Astrocyte (in vitro differentiated cells and primary cell): Measurements from ENCODE around the gene ACTN2. TPM values are rescaled to one million over a fixed set of nuclear protein-coding genes. Genes with fewer than 3 reads are reported as not detected.
A peak's percentile ranks its signal among the peaks of the same experiment; 100 is the strongest.

Experiments used
- DNase-seq: peaks from one replicate; pipeline ENCODE4 v3.0.0-alpha.2; 2010; ENCODE audit warnings: low read depth
- FAIRE-seq: peaks from 2 replicates; lab custom pipeline; 2011; peaks lifted over from hg19 to GRCh38; lab: Jason Lieb, UNC
- H2AFZ ChIP-seq: 2 replicates; pipeline ENCODE4 v1.6.0; 2012; ENCODE audit warnings: low read depth, low read length, inconsistent platforms
- H3K27ac ChIP-seq: 2 replicates; pipeline ENCODE4 v1.5.1; 2011; ENCODE audit warnings: low read depth, low read length, inconsistent platforms
- H3K27me3 ChIP-seq: 2 replicates; pipeline ENCODE4 v1.6.0; 2011; ENCODE audit warnings: low read length, inconsistent platforms; ENCODE audit not compliant: insufficient read depth
- H3K36me3 ChIP-seq: 2 replicates; pipeline ENCODE4 v1.5.1; 2011; ENCODE audit warnings: low read length, inconsistent platforms; ENCODE audit not compliant: insufficient read depth
- H3K4me1 ChIP-seq: 2 replicates; pipeline ENCODE4 v1.5.1; 2011; ENCODE audit warnings: low read length, inconsistent platforms; ENCODE audit not compliant: insufficient read depth
- H3K4me2 ChIP-seq: 2 replicates; pipeline ENCODE4 v1.6.0; 2012; ENCODE audit warnings: low read length, inconsistent platforms
- H3K4me3 ChIP-seq: 2 replicates; pipeline ENCODE4 v1.5.1; 2011; ENCODE audit warnings: low read depth, mild to moderate bottlenecking, low read length, inconsistent platforms; ENCODE audit not compliant: insufficient read depth
- H3K79me2 ChIP-seq: 2 replicates; pipeline ENCODE4 v1.6.0; 2012; ENCODE audit warnings: mild to moderate bottlenecking, low read length, inconsistent platforms; ENCODE audit not compliant: insufficient read depth
- H3K9ac ChIP-seq: 2 replicates; pipeline ENCODE4 v1.6.0; 2012; ENCODE audit warnings: mild to moderate bottlenecking, low read length, inconsistent platforms
- H3K9me3 ChIP-seq: 2 replicates; pipeline ENCODE4 v1.5.1; 2012; ENCODE audit warnings: low read depth, mild to moderate bottlenecking, low read length, inconsistent platforms; ENCODE audit not compliant: insufficient read depth
- H4K20me1 ChIP-seq: 2 replicates; pipeline ENCODE4 v1.6.0; 2012; ENCODE audit warnings: low read length, inconsistent platforms; ENCODE audit not compliant: insufficient read depth
- H3K27ac Mint-ChIP-seq: one replicate; pipeline ENCODE4 v1.8.0; 2021; ENCODE audit warnings: mild to moderate bottlenecking, mixed read lengths; ENCODE audit not compliant: unreplicated experiment
- H3K27me3 Mint-ChIP-seq: one replicate; pipeline ENCODE4 v1.8.0; 2021; ENCODE audit warnings: low read depth, mixed read lengths; ENCODE audit not compliant: unreplicated experiment
- H3K36me3 Mint-ChIP-seq: one replicate; pipeline ENCODE4 v1.8.0; 2021; ENCODE audit warnings: low read depth, mixed read lengths; ENCODE audit not compliant: unreplicated experiment
- H3K4me1 Mint-ChIP-seq: one replicate; pipeline ENCODE4 v1.8.0; 2021; ENCODE audit warnings: low read depth, mixed read lengths; ENCODE audit not compliant: unreplicated experiment
- H3K4me3 Mint-ChIP-seq: one replicate; pipeline ENCODE4 v1.8.0; 2021; ENCODE audit warnings: mild to moderate bottlenecking, moderate library complexity, mixed read lengths; ENCODE audit not compliant: unreplicated experiment
- H3K9me3 Mint-ChIP-seq: one replicate; pipeline ENCODE4 v1.8.0; 2021; ENCODE audit warnings: mild to moderate bottlenecking, mixed read lengths; ENCODE audit not compliant: unreplicated experiment
- CTCF ChIP-seq: IDR thresholded peaks from 2 replicates; pipeline ENCODE4 v1.5.1; 2011; ENCODE audit warnings: low read depth, mild to moderate bottlenecking, inconsistent platforms, low read length, moderate library complexity; ENCODE audit not compliant: insufficient read depth
- EZH2 ChIP-seq: IDR thresholded peaks from 2 replicates; pipeline ENCODE4 v1.6.1; 2012; ENCODE audit warnings: mild to moderate bottlenecking, low read length, inconsistent platforms; ENCODE audit not compliant: insufficient read depth
- total RNA-seq: library from RNA; stranded (reverse); gene quantifications from 2 replicates; pipeline ENCODE4 v1.2.1, GENCODE V29; 2021

ACTN2 gene
- total RNA-seq, 1 donor from 2014 or later, result 0.89 TPM

- DNase-seq (no peak), FAIRE-seq (no peak)
- H3K4me2 ChIP-seq, result no peak overlapping the region
- TF ChIP-seq CTCF, result no peak
- TF ChIP-seq EZH2, result no peak
- Mint-ChIP-seq H3K4me3 (no peak overlapping the region), H3K27me3 (peaks cover 3% of the 10 kb centered on the region), H3K9me3 (no peaks in the 10 kb centered on the region), H3K36me3 (no peaks in the 10 kb centered on the region), H3K27ac (no peak overlapping the region), H3K4me1 (no peaks in the 10 kb centered on the region)
- H2AFZ ChIP-seq, result no peak overlapping the region
- no peak overlapping the region for H3K9ac ChIP-seq
- no peaks in the 10 kb centered on the region for H4K20me1 ChIP-seq
- no peak overlapping the region for H3K27ac ChIP-seq
- H3K36me3 ChIP-seq, result no peaks in the 10 kb centered on the region
- no peaks in the 10 kb centered on the region for H3K9me3 ChIP-seq
- no peak overlapping the region for H3K4me3 ChIP-seq
- no peaks in the 10 kb centered on the region for H3K79me2 ChIP-seq
- H3K4me1 ChIP-seq, result no peaks in the 10 kb centered on the region
- H3K27me3 ChIP-seq, result no peaks in the 10 kb centered on the region
Observed at GRCh38 chr1:236786453-236786852, 100.2 kb downstream of the ACTN2 start.

- no peaks in the 10 kb centered on the region for H3K9me3 Mint-ChIP-seq
- Histone ChIP-seq H3K4me1 (peaks cover 3% of the 10 kb centered on the region), H3K27ac (no peak overlapping the region), H3K4me2 (peak overlapping the region; percentile 90), H3K79me2 (peaks cover 38% of the 10 kb centered on the region), H3K4me3 (peak overlapping the region; percentile 83), H2AFZ (peak overlapping the region; percentile 78), H3K9me3 (no peaks in the 10 kb centered on the region), H3K9ac (peak overlapping the region; percentile 91), H3K27me3 (no peaks in the 10 kb centered on the region), H4K20me1 (peaks cover 4% of the 10 kb centered on the region), H3K36me3 (no peaks in the 10 kb centered on the region)
- H3K4me3 Mint-ChIP-seq, result peak overlapping the region; percentile 94
- no peaks in the 10 kb centered on the region for H3K36me3 Mint-ChIP-seq
- peaks cover 5% of the 10 kb centered on the region for H3K4me1 Mint-ChIP-seq
- H3K27me3 Mint-ChIP-seq, result peaks cover 3% of the 10 kb centered on the region
- peak overlapping the region; percentile 86 for H3K27ac Mint-ChIP-seq
- FAIRE-seq (no peak), DNase-seq (no peak)
- no peak for TF ChIP-seq EZH2
- TF ChIP-seq CTCF, result no peak
Observed at GRCh38 chr1:236794585-236795034, 108.3 kb downstream of the ACTN2 start.

GRCh38 chr1:236795035-236795756 lies 108.9 kb downstream of the ACTN2 start, which contains the start of gene MTR:
MTR (plus strand) TSS chr1:236795292; CDS start chr1:236795704, 412 bp downstream.
- Histone ChIP-seq H2AFZ (peak within 1 kb of the TSS; percentile 96), H3K9me3 (no peaks in the 10 kb centered on the region), H3K36me3 (no peaks in the 10 kb centered on the region), H3K9ac (peak within 1 kb of the TSS; percentile 91), H3K4me2 (peak within 1 kb of the TSS; percentile 90), H3K79me2 (peaks cover 44% of the 10 kb centered on the region), H3K27ac (peak within 1 kb of the TSS; percentile 80), H4K20me1 (peaks cover 4% of the 10 kb centered on the region), H3K4me1 (peaks cover 3% of the 10 kb centered on the region), H3K4me3 (peak within 1 kb of the TSS; percentile 83), H3K27me3 (no peaks in the 10 kb centered on the region)
- Mint-ChIP-seq H3K9me3 (no peaks in the 10 kb centered on the region), H3K4me3 (peak within 1 kb of the TSS; percentile 94), H3K27ac (peak within 1 kb of the TSS; percentile 86), H3K27me3 (peaks cover 3% of the 10 kb centered on the region), H3K36me3 (no peaks in the 10 kb centered on the region), H3K4me1 (peaks cover 5% of the 10 kb centered on the region)
- FAIRE-seq, result peak; percentile 50
- no peak for TF ChIP-seq CTCF
- no peak for TF ChIP-seq EZH2
- DNase-seq, result peak; percentile 90
